Measurements from ENCODE around the gene CEP41.

The CEP41 gene

GRCh38 chr7:130366564-130366963 lies 74.3 kb downstream of the CEP41 start:
- no peak for DNase-seq

GRCh38 chr7:130365511-130366441 lies 75.0 kb downstream of the CEP41 start:
- DNase-seq, result no peak

- DNase-seq, result no peak
Measured at GRCh38 chr7:130365088-130365487, 75.7 kb downstream of the CEP41 start.

- no peak for DNase-seq
Measured at GRCh38 chr7:130364451-130364850, 76.4 kb downstream of the CEP41 start.

- no peak for DNase-seq
Measured at GRCh38 chr7:130363026-130363847, 77.6 kb downstream of the CEP41 start.

GRCh38 chr7:130362251-130362816 lies 78.5 kb downstream of the CEP41 start:
- no peak for DNase-seq

GRCh38 chr7:130361681-130362080 lies 79.1 kb downstream of the CEP41 start:
- no peak for DNase-seq

- DNase-seq, result no peak
Measured at GRCh38 chr7:130360518-130360917, 80.3 kb downstream of the CEP41 start.

GRCh38 chr7:130359276-130359857 lies 81.4 kb downstream of the CEP41 start:
- no peak for DNase-seq

GRCh38 chr7:130358471-130358870 lies 82.3 kb downstream of the CEP41 start:
- no peak for DNase-seq

- DNase-seq, result no peak
Measured at GRCh38 chr7:130356876-130357611, 83.8 kb downstream of the CEP41 start.

GRCh38 chr7:130356121-130356875 lies 84.5 kb downstream of the CEP41 start:
- no peak for DNase-seq

GRCh38 chr7:130353196-130353595 lies 87.6 kb downstream of the CEP41 start:
- no peak for DNase-seq

- no peak for DNase-seq
Measured at GRCh38 chr7:130352194-130353074, 88.4 kb downstream of the CEP41 start.

- DNase-seq, result no peak
Measured at GRCh38 chr7:130351791-130352090, 89.1 kb downstream of the CEP41 start.

- no peak for DNase-seq
Measured at GRCh38 chr7:130350945-130351790, 89.6 kb downstream of the CEP41 start.

- DNase-seq, result no peak
Measured at GRCh38 chr7:130349911-130350782, 90.7 kb downstream of the CEP41 start.

- no peak for DNase-seq
Measured at GRCh38 chr7:130346941-130347340, 93.9 kb downstream of the CEP41 start.
